HEK293 (cell line): ENCODE measurements around the gene NGF.

Experiments
- CTCF ChIA-PET: fragments of 350-600 bp; formaldehyde crosslinking; extraction: SDS; loops from one replicate; lab custom pipeline; 2021; ENCODE audit warnings: antibody characterized with exemption; lab: Yijun Ruan, JAX
- POLR2A ChIA-PET: fragments of 300-600 bp; formaldehyde crosslinking; extraction: SDS; loops from one replicate; lab custom pipeline; 2020; ENCODE audit warnings: antibody characterized with exemption, inconsistent platforms; lab: Yijun Ruan, JAX
- H3K27ac ChIP-seq: fragments of 200-500 bp; sonication (Bioruptor generic); 2 replicates; pipeline ENCODE4 v1.5.1; 2014; ENCODE audit warnings: low read depth, low read length, control low read depth, inconsistent platforms; ENCODE audit errors: extremely low read depth
- H3K36me3 ChIP-seq, 2 experiments: fragments of 200-500 bp in 1 of 2; sonication (Bioruptor generic) in 1 of 2; 1 replicate in 1 of 2; 2 replicates in 1 of 2; pipeline ENCODE4 v1.5.1; 2014 to 2017; ENCODE audit warnings: inconsistent platforms in 2 of 2, low read length in 2 of 2; ENCODE audit not compliant: control insufficient read depth in 2 of 2, insufficient read depth in 1 of 2
- H3K4me1 ChIP-seq: fragments of 200-500 bp; sonication (Bioruptor generic); 2 replicates; pipeline ENCODE4 v1.5.1; 2014; ENCODE audit warnings: mild to moderate bottlenecking, low read length, inconsistent platforms; ENCODE audit not compliant: control insufficient read depth, insufficient read depth
- H3K4me3 ChIP-seq: 2 replicates; pipeline ENCODE4 v1.5.1; 2011; ENCODE audit warnings: low read depth, mild to moderate bottlenecking, control low read depth, low read length, moderate library complexity
- H3K9me3 ChIP-seq: fragments of 200-500 bp; sonication (Bioruptor generic); 2 replicates; pipeline ENCODE4 v1.5.1; 2014; ENCODE audit warnings: low read depth, low read length, inconsistent platforms; ENCODE audit not compliant: control insufficient read depth, insufficient read depth
- BCL6B ChIP-seq: fragments of 450-650 bp; formaldehyde crosslinking; IDR thresholded peaks from 2 replicates; pipeline ENCODE4 v1.5.1; 2017; ENCODE audit warnings: missing biosample characterization, missing genetic modification characterization
- GFI1B ChIP-seq: fragments of 450-650 bp; formaldehyde crosslinking; IDR thresholded peaks from 2 replicates; pipeline ENCODE4 v1.5.1; 2016; ENCODE audit warnings: missing biosample characterization, missing genetic modification characterization
- HOXA7 ChIP-seq: sonication (generic); formaldehyde crosslinking; IDR thresholded peaks from 2 replicates; pipeline ENCODE4 v1.8.1; 2022; ENCODE audit warnings: missing genetic modification reagents, borderline replicate concordance
- ZFP3 ChIP-seq: fragments of 450-650 bp; formaldehyde crosslinking; IDR thresholded peaks from 2 replicates; pipeline ENCODE4 v1.5.1; 2016; ENCODE audit warnings: low read depth, missing biosample characterization, missing genetic modification characterization
- ZNF19 ChIP-seq: fragments of 450-650 bp; formaldehyde crosslinking; IDR thresholded peaks from 2 replicates; pipeline ENCODE4; 2016; ENCODE audit warnings: missing biosample characterization, missing genetic modification characterization, low read depth
- ZNF621 ChIP-seq: fragments of 450-650 bp; formaldehyde crosslinking; IDR thresholded peaks from 2 replicates; pipeline ENCODE4 v1.5.1; 2017; ENCODE audit warnings: missing biosample characterization, missing genetic modification characterization
- ZNF654 ChIP-seq: fragments of 450-650 bp; formaldehyde crosslinking; IDR thresholded peaks from 2 replicates; pipeline ENCODE4 v1.5.1; 2016; ENCODE audit warnings: low read depth, missing biosample characterization, missing genetic modification characterization
- ZNF660 ChIP-seq: fragments of 450-650 bp; IDR thresholded peaks from 2 replicates; pipeline ENCODE4 v1.5.1; 2018; ENCODE audit warnings: missing biosample characterization, mild to moderate bottlenecking, missing genetic modification characterization
- ZNF776 ChIP-seq: fragments of 450-650 bp; formaldehyde crosslinking; IDR thresholded peaks from 2 replicates; pipeline ENCODE4 v1.5.0; 2017; ENCODE audit warnings: missing biosample characterization, missing genetic modification characterization, borderline replicate concordance
- ZSCAN16 ChIP-seq: fragments of 450-650 bp; formaldehyde crosslinking; IDR thresholded peaks from 2 replicates; pipeline ENCODE4 v1.5.1; 2016; ENCODE audit warnings: missing biosample characterization, missing genetic modification characterization
- ZSCAN23 ChIP-seq: fragments of 450-650 bp; formaldehyde crosslinking; IDR thresholded peaks from 2 replicates; pipeline ENCODE4 v1.5.1; 2016; ENCODE audit warnings: missing biosample characterization, missing genetic modification characterization
- TF ChIP-seq, protein P1 (sequence below): fragments of 450-650 bp; formaldehyde crosslinking; conservative IDR thresholded peaks from 2 replicates; pipeline ENCODE4 v1.5.1; 2016; ENCODE audit warnings: low read depth, missing biosample characterization, missing genetic modification characterization
- TF ChIP-seq, protein P2 (sequence below): fragments of 450-650 bp; formaldehyde crosslinking; IDR thresholded peaks from 2 replicates; pipeline ENCODE4 v1.5.1; 2016; ENCODE audit warnings: missing biosample characterization, missing genetic modification characterization
- TF ChIP-seq, protein P3 (sequence below): fragments of 450-650 bp; formaldehyde crosslinking; IDR thresholded peaks from 2 replicates; pipeline ENCODE4 v1.5.1; 2016; ENCODE audit warnings: missing biosample characterization, missing genetic modification characterization
- TF ChIP-seq, protein P4 (sequence below): fragments of 450-650 bp; formaldehyde crosslinking; IDR thresholded peaks from 2 replicates; pipeline ENCODE4 v1.5.1; 2016; ENCODE audit warnings: missing biosample characterization, missing genetic modification characterization

NGF gene

DNA sequence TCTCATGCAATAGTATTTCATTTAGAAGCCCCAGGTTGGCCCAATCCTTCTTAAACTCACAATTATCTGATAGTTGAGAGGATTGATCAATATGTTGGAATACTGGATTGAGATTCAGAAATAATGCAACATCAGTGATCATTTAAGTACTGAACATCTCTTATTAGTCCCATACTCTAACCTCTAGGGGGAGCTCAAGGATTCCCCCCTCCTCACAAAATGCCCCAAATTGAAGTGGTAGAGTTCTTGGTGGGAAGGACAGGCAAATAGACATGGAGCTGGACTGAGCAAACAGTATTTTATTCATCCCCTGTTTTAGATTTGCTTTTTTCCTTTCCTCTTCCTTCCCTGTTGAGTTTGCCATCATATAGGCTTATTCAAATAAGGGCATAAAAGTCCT lies 62.8 kb downstream of the NGF start:
- TF ChIP-seq, protein P1, sequence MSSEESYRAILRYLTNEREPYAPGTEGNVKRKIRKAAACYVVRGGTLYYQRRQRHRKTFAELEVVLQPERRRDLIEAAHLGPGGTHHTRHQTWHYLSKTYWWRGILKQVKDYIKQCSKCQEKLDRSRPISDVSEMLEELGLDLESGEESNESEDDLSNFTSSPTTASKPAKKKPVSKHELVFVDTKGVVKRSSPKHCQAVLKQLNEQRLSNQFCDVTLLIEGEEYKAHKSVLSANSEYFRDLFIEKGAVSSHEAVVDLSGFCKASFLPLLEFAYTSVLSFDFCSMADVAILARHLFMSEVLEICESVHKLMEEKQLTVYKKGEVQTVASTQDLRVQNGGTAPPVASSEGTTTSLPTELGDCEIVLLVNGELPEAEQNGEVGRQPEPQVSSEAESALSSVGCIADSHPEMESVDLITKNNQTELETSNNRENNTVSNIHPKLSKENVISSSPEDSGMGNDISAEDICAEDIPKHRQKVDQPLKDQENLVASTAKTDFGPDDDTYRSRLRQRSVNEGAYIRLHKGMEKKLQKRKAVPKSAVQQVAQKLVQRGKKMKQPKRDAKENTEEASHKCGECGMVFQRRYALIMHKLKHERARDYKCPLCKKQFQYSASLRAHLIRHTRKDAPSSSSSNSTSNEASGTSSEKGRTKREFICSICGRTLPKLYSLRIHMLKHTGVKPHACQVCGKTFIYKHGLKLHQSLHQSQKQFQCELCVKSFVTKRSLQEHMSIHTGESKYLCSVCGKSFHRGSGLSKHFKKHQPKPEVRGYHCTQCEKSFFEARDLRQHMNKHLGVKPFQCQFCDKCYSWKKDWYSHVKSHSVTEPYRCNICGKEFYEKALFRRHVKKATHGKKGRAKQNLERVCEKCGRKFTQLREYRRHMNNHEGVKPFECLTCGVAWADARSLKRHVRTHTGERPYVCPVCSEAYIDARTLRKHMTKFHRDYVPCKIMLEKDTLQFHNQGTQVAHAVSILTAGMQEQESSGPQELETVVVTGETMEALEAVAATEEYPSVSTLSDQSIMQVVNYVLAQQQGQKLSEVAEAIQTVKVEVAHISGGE (tag by site-specific recombination) = no peak
- TF ChIP-seq ZNF654 (tag by site-specific recombination) = peak; percentile 30
- Histone ChIP-seq H3K4me3 (no peak overlapping the region), H3K27ac (no peak overlapping the region), H3K4me1 (no peaks in the 10 kb centered on the region), H3K9me3 (no peaks in the 10 kb centered on the region; the same call in 1 of the 2 replicates), H3K36me3 (no peaks in the 10 kb centered on the region)
- ChIA-PET POLR2A (no interaction called here), CTCF (interaction anchor here (0.6 to 3.0 kb wide), 44 partner anchors 12 to 695 kb away, joined by 3 to 27 read pairs (median 4); partner anchors contain the start of genes NGF and VANGL1)

- H3K4me3 ChIP-seq = no peak overlapping the region
- POLR2A ChIA-PET = no interaction called here
- TF ChIP-seq BCL6B (tag by site-specific recombination) = no peak
- no peak for TF ChIP-seq GFI1B (tag by site-specific recombination)
- TF ChIP-seq, protein P2, sequence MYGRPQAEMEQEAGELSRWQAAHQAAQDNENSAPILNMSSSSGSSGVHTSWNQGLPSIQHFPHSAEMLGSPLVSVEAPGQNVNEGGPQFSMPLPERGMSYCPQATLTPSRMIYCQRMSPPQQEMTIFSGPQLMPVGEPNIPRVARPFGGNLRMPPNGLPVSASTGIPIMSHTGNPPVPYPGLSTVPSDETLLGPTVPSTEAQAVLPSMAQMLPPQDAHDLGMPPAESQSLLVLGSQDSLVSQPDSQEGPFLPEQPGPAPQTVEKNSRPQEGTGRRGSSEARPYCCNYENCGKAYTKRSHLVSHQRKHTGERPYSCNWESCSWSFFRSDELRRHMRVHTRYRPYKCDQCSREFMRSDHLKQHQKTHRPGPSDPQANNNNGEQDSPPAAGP (tag by site-specific recombination) = no peak
- TF ChIP-seq ZFP3 (tag by site-specific recombination) = no peak
- no peak for TF ChIP-seq ZSCAN16
- no peaks in the 10 kb centered on the region for H3K36me3 ChIP-seq
- no peaks in the 10 kb centered on the region for H3K4me1 ChIP-seq
- CTCF ChIA-PET = interaction anchor here (0.5 to 3.0 kb wide), 14 partner anchors 15 to 282 kb away, joined by 3 to 27 read pairs (median 5); no protein-coding TSS in a partner anchor
- no peak overlapping the region for H3K27ac ChIP-seq
- no peaks in the 10 kb centered on the region; the same call in 1 of the 2 replicates for H3K9me3 ChIP-seq
These were observed 63.6 kb downstream of the NGF start for GRCh38 chr1:115274467-115274866.

- POLR2A ChIA-PET = no interaction called here
- Histone ChIP-seq H3K9me3 (no peaks in the 10 kb centered on the region), H3K4me3 (no peak overlapping the region), H3K27ac (no peak overlapping the region), H3K36me3 (no peaks in the 10 kb centered on the region), H3K4me1 (no peaks in the 10 kb centered on the region)
- CTCF ChIA-PET = interaction anchor here (1.0 to 1.8 kb wide), 2 partner anchors 197 to 329 kb away, joined by 3 to 6 read pairs; no protein-coding TSS in a partner anchor
- TF ChIP-seq, protein P2 (tag by site-specific recombination) = no peak
- TF ChIP-seq ZNF660 (tag by site-specific recombination) (no peak), ZNF19 (tag by site-specific recombination) (no peak), ZSCAN23 (tag by site-specific recombination) (no peak), ZSCAN16 (no peak), ZNF621 (no peak), ZNF776 (tag by site-specific recombination) (no peak), HOXA7 (CRISPR knock-in tag) (no peak)
- TF ChIP-seq, protein P3, sequence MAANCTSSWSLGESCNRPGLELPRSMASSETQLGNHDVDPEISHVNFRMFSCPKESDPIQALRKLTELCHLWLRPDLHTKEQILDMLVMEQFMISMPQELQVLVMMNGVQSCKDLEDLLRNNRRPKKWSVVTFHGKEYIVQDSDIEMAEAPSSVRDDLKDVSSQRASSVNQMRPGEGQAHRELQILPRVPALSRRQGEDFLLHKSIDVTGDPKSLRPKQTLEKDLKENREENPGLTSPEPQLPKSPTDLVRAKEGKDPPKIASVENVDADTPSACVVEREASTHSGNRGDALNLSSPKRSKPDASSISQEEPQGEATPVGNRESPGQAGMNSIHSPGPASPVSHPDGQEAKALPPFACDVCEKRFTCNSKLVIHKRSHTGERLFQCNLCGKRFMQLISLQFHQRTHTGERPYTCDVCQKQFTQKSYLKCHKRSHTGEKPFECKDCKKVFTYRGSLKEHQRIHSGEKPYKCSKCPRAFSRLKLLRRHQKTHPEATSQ (tag by site-specific recombination) = no peak
- TF ChIP-seq, protein P4, sequence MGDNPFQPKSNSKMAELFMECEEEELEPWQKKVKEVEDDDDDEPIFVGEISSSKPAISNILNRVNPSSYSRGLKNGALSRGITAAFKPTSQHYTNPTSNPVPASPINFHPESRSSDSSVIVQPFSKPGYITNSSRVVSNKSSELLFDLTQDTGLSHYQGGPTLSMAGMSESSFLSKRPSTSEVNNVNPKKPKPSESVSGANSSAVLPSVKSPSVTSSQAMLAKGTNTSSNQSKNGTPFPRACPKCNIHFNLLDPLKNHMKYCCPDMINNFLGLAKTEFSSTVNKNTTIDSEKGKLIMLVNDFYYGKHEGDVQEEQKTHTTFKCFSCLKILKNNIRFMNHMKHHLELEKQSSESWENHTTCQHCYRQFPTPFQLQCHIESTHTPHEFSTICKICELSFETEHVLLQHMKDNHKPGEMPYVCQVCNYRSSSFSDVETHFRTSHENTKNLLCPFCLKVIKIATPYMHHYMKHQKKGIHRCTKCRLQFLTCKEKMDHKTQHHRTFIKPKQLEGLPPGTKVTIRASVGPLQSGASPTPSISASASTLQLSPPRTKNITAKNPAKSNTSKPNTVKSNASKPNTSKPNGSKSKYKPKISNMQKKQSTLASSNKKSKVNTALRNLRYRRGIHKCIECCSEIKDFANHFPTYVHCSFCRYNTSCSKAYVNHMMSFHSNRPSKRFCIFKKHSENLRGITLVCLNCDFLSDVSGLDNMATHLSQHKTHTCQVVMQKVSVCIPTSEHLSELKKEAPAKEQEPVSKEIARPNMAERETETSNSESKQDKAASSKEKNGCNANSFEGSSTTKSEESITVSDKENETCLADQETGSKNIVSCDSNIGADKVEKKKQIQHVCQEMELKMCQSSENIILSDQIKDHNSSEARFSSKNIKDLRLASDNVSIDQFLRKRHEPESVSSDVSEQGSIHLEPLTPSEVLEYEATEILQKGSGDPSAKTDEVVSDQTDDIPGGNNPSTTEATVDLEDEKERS (tag by site-specific recombination) = no peak
These were observed 71.2 kb downstream of the NGF start for GRCh38 chr1:115266729-115267421.
